GM21360 (cell line): ENCODE results near the gene IL11.

Experiments
- ATAC-seq: cut with Tn5 transposase; IDR thresholded peaks from one replicate; pipeline ENCODE4 v1.9.1; 2021; ENCODE audit warnings: mild to moderate bottlenecking, moderate library complexity; ENCODE audit not compliant: unreplicated experiment

The IL11 gene

GRCh38 chr19:55353803-55354697, 16.2 kb downstream of the IL11 start:
- ATAC-seq = no peak

- ATAC-seq = no peak
Measured at GRCh38 chr19:55353356-55353802, 16.9 kb downstream of the IL11 start.

GRCh38 chr19:55352549-55353145, 17.6 kb downstream of the IL11 start:
- ATAC-seq = no peak

GRCh38 chr19:55352040-55352439, 18.2 kb downstream of the IL11 start:
- ATAC-seq = no peak

DNA sequence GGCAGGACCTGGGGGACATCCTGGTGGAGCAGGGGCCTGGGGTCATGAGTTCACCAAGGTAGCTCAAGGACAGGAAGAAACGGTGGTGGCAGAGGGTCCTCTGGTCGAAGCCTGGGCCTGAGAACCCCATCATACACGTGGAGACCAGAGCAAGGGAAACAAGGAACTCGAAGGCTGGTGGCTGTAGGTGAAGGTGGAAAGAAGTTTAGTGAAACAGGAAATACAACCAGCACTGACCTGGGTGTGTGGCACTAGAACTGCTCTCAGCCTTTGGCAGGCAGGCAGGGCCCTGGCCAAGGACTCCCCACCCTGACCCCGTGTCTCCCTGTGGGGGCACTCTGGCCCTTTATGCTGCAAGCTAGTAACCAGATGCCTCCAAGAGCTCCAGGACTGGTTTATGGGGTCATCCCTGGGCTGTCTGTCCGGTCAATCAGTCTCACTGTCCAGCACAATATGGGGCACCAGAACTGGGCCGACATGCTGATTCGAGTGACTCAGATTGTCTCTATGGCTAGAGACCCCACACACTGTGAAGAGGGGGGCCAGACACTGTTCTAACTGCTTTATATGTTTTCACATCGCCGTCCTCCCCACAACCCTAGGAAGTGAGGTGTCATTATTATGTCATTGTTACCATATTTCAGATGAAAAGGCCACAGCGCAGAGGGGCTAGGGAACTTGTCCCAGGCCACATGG, 19.5 kb downstream of the IL11 start:
- no peak for ATAC-seq

GRCh38 chr19:55348317-55349034, 21.8 kb downstream of the IL11 start:
- ATAC-seq = no peak

GRCh38 chr19:55347442-55348009, 22.7 kb downstream of the IL11 start:
- ATAC-seq = no peak

GRCh38 chr19:55346725-55347441, 23.4 kb downstream of the IL11 start:
- ATAC-seq = no peak

- no peak for ATAC-seq
Measured at GRCh38 chr19:55345818-55346724, 24.2 kb downstream of the IL11 start.

- no peak for ATAC-seq
Measured at GRCh38 chr19:55345101-55345817, 25.0 kb downstream of the IL11 start.

DNA sequence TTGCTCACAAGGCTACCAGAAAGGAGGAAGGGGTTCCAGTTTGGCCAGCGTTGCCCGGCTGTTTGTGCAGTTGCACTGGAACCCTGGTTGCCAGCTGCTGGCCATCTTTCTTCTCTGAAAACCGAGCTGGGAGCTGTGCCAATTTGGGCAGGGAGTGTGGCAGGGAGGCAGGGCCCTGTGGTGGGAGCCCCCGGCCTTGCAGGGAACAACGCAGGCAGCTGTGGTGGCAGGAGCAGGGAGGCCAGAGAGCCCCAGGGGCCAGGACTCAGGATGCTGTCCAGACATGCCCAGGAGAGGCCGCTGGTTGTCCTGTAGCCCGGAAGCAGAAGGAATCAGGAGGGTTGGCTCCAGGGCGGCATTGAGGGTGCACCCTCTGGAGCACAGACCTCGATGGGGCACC, 25.8 kb downstream of the IL11 start:
- ATAC-seq = no peak

DNA sequence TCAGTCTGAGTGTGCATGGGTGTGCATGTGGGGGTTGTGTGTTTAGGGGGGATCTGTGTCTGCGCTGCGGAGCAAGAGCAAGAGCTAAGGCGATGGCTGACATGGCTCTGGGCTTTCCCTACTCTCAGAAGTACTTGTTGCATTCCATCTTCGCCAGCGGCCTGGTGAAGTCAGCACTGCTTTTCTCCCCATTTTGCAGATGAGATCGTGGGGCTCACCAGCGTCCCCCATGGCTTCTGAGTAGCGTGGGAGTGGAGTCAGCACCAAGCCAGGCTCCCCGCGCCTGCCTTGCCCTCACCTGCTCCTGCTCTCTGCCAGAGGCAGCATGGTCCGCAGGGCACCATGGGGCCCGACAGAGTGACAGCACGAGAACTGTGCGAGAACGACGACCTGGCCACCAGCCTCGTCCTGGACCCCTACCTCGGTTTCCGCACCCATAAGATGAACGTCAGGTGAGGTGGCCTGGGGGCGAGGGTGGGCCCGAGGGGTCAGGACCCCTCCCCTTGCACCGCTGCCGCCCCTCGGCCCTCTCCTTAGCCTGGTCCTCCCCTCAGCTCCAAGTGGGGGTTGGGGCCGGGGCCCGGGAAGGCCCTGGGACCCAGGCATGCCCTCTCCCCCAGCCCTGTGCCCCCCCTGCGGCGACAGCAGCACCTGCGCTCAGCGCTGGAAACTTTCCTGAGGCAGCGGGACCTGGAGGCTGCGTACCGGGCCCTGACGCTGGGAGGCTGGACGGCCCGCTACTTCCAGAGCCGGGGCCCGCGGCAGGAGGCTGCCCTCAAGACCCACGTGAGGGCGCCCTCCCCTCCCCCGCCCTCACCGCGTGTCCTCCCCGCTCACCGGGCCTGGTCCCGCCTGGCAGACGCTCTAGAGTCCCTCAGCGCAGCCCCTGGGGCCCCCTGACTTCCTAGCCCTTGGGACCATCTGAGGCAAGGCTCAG, 28.4 kb downstream of the IL11 start:
- ATAC-seq = no peak

- no peak for ATAC-seq
Measured at GRCh38 chr19:55341171-55341588, 29.1 kb downstream of the IL11 start.

GRCh38 chr19:55340784-55341147, 29.5 kb downstream of the IL11 start:
- ATAC-seq = no peak

GRCh38 chr19:55339889-55340783, 30.1 kb downstream of the IL11 start:
- no peak for ATAC-seq

DNA sequence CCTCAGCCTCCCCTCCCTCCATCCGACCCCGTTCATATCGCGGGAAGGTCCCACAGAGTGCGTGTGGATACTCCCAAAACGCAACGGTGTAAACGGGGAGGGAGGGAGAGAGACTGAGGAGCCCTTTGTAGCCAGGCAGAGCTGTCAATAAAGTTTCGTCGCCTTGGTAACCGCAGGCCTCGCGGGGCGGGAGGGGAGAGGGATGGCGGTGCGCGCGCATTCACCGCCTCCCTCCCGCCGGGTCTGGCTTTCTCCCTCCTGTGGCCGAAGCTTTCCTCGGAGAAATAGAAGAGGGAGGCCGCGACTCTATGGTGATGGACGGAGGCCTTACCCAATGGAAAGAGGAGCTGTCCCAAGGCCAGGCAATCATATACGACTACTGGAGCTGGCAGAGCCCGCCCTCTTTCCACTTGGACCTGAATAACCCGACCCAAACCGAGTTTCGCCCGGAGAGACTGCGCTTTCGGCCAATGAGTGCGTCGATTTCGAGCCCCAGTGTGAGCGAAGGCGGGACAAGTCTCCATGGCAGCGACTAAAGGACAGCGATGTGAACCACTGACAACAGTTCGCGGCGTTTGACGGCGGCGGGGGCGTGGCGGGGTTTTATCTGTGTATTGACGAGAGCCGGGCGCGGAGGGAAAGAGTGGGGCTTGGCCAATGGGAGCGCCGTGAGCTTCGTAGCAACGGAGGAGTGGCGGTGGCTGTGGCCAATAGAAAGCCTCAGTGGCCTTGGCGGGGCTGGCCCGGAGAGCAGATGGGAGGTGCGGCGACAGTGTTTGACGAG, 31.0 kb downstream of the IL11 start, which contains the start of gene KMT5C:
Gene KMT5C, plus strand, starts transcription at position 772 of the 784 bp plus-strand sequence. CDS start 2,061 bp downstream, outside the sequence.
- ATAC-seq = peak; percentile 76
